Astrocyte (in vitro differentiated cells and primary cell): Measurements from ENCODE around the gene RFX7.

Experiments
- EZH2 ChIP-seq: IDR thresholded peaks from 2 replicates; pipeline ENCODE4 v1.6.1; 2012; ENCODE audit warnings: mild to moderate bottlenecking, low read length, inconsistent platforms; ENCODE audit not compliant: insufficient read depth
- TF ChIP-seq, protein P1 (sequence below): IDR thresholded peaks from 2 replicates; pipeline ENCODE4 v1.5.1; 2011; ENCODE audit warnings: low read depth, mild to moderate bottlenecking, inconsistent platforms, low read length, moderate library complexity; ENCODE audit not compliant: insufficient read depth

DNA sequence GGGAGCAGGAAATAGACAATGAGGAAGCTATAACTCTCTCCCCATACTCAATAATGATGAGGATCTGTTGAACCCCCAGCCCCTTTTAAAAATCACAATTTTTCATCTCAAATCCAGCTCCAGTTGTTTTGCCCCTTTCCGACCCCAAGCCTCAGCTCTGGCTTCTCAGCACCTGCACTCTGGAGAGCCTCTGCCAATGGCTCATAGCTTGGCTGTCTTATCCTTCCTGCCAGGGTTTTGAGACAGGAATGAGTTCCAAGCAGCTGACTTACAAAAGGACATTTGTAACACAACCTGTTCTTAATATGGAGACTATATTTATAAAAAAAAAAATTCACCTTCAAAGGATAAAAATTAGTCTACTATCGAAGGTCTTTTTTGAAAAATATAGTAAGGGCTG, 144.4 kb downstream of the RFX7 start:
- TF ChIP-seq, protein P1, sequence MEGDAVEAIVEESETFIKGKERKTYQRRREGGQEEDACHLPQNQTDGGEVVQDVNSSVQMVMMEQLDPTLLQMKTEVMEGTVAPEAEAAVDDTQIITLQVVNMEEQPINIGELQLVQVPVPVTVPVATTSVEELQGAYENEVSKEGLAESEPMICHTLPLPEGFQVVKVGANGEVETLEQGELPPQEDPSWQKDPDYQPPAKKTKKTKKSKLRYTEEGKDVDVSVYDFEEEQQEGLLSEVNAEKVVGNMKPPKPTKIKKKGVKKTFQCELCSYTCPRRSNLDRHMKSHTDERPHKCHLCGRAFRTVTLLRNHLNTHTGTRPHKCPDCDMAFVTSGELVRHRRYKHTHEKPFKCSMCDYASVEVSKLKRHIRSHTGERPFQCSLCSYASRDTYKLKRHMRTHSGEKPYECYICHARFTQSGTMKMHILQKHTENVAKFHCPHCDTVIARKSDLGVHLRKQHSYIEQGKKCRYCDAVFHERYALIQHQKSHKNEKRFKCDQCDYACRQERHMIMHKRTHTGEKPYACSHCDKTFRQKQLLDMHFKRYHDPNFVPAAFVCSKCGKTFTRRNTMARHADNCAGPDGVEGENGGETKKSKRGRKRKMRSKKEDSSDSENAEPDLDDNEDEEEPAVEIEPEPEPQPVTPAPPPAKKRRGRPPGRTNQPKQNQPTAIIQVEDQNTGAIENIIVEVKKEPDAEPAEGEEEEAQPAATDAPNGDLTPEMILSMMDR: no peak
- no peak for TF ChIP-seq EZH2
